Memory B cell (primary cell): ENCODE data around the gene DEDD.

ENCODE experiments used
- ATAC-seq: fragments of 150-1000 bp; cut with Tn5 transposase; 2 replicates; pipeline ENCODE4 v1.10.0; 2021; ENCODE audit warnings: low read depth, mild to moderate bottlenecking, moderate library complexity
- DNase-seq, 2 donors: peaks; one replicate each; pipeline ENCODE4 v3.0.0; 2022; ENCODE audit warnings: low spot score in 2 of 2
- H3K27ac Mint-ChIP-seq: one replicate; pipeline ENCODE4 v1.8.0; 2022; ENCODE audit warnings: mild to moderate bottlenecking, moderate library complexity, mixed read lengths
- H3K27me3 Mint-ChIP-seq: one replicate; pipeline ENCODE4 v1.8.0; 2022; ENCODE audit warnings: mixed read lengths
- H3K36me3 Mint-ChIP-seq: one replicate; pipeline ENCODE4 v1.8.0; 2022; ENCODE audit warnings: mild to moderate bottlenecking, mixed read lengths
- H3K4me1 Mint-ChIP-seq: one replicate; pipeline ENCODE4 v1.8.0; 2022; ENCODE audit warnings: mixed read lengths
- H3K4me3 Mint-ChIP-seq: one replicate; pipeline ENCODE4 v1.8.0; 2022; ENCODE audit warnings: mild to moderate bottlenecking, moderate library complexity, mixed read lengths
- H3K9me3 Mint-ChIP-seq: one replicate; pipeline ENCODE4 v1.8.0; 2022; ENCODE audit warnings: mixed read lengths

DEDD gene

GRCh38 chr1:161158316-161159010 lies 26.0 kb upstream of the DEDD start:
- Mint-ChIP-seq H3K4me3 (peak overlapping the region; percentile 90), H3K36me3 (peaks cover 23% of the 10 kb centered on the region), H3K4me1 (peaks cover 44% of the 10 kb centered on the region), H3K9me3 (no peaks in the 10 kb centered on the region), H3K27me3 (no peaks in the 10 kb centered on the region), H3K27ac (peak overlapping the region; percentile 94)
- DNase-seq, result no peak
- no peak for ATAC-seq

- Mint-ChIP-seq H3K27ac (peak overlapping the region; percentile 94), H3K36me3 (peaks cover 18% of the 10 kb centered on the region), H3K27me3 (no peaks in the 10 kb centered on the region), H3K9me3 (no peaks in the 10 kb centered on the region), H3K4me1 (peaks cover 40% of the 10 kb centered on the region), H3K4me3 (peak overlapping the region; percentile 90)
- no peak for DNase-seq
- no peak for ATAC-seq
Observed at GRCh38 chr1:161157867-161158266, 25.4 kb upstream of the DEDD start.

- Mint-ChIP-seq H3K36me3 (peaks cover 10% of the 10 kb centered on the region), H3K9me3 (no peaks in the 10 kb centered on the region), H3K4me1 (peaks cover 14% of the 10 kb centered on the region), H3K27me3 (no peaks in the 10 kb centered on the region), H3K27ac (peak within 1 kb of the TSS; percentile 99), H3K4me3 (peak within 1 kb of the TSS; percentile 100)
- DNase-seq (peak; percentile 79 to 80), ATAC-seq (peak; percentile 94)
Observed at GRCh38 chr1:161153682-161154337, 21.3 kb upstream of the DEDD start, which contains the start of gene UFC1. Gene UFC1, plus strand, starts transcription at chr1:161153978. Its CDS starts 20 bp downstream, at chr1:161153998.

- Mint-ChIP-seq H3K4me1 (peaks cover 7% of the 10 kb centered on the region), H3K36me3 (peaks cover 7% of the 10 kb centered on the region), H3K9me3 (no peaks in the 10 kb centered on the region), H3K4me3 (peak overlapping the region; percentile 100), H3K27ac (peak overlapping the region; percentile 99), H3K27me3 (no peaks in the 10 kb centered on the region)
- ATAC-seq, result peak; percentile 5
- DNase-seq, result no peak
Observed at GRCh38 chr1:161153176-161153575, 20.7 kb upstream of the DEDD start.

- no peak overlapping the region for H3K4me3 Mint-ChIP-seq
Observed at GRCh38 chr1:161145832-161146231, 13.4 kb upstream of the DEDD start.

GRCh38 chr1:161140755-161141400 lies 8.4 kb upstream of the DEDD start:
- no peak overlapping the region for H3K27ac Mint-ChIP-seq
- H3K4me3 Mint-ChIP-seq, result no peak overlapping the region
- ATAC-seq (no peak), DNase-seq (no peak)
- no peaks in the 10 kb centered on the region for H3K27me3 Mint-ChIP-seq
- H3K4me1 Mint-ChIP-seq, result peaks cover 4% of the 10 kb centered on the region
- H3K36me3 Mint-ChIP-seq, result peaks cover 1% of the 10 kb centered on the region
- H3K9me3 Mint-ChIP-seq, result no peaks in the 10 kb centered on the region

More at GRCh38 chr1:161145832-161146231, 13.4 kb upstream of the DEDD start:
- Mint-ChIP-seq H3K9me3 (no peaks in the 10 kb centered on the region), H3K4me1 (no peaks in the 10 kb centered on the region), H3K27me3 (no peaks in the 10 kb centered on the region), H3K27ac (no peak overlapping the region), H3K36me3 (no peaks in the 10 kb centered on the region)
- ATAC-seq (no peak), DNase-seq (no peak)

- H3K36me3 Mint-ChIP-seq, result peaks cover 2% of the 10 kb centered on the region
- H3K4me1 Mint-ChIP-seq, result peaks cover 4% of the 10 kb centered on the region
- DNase-seq (peak in 1 of 2 donors; percentile 46), ATAC-seq (peak; percentile 52)
- H3K4me3 Mint-ChIP-seq, result no peak overlapping the region
- H3K27me3 Mint-ChIP-seq, result no peaks in the 10 kb centered on the region
- no peak overlapping the region for H3K27ac Mint-ChIP-seq
- no peaks in the 10 kb centered on the region for H3K9me3 Mint-ChIP-seq
Observed at GRCh38 chr1:161139766-161140165, 7.3 kb upstream of the DEDD start.

- H3K36me3 Mint-ChIP-seq, result peaks cover 2% of the 10 kb centered on the region
- ATAC-seq (no peak), DNase-seq (no peak)
- no peaks in the 10 kb centered on the region for H3K9me3 Mint-ChIP-seq
- H3K27ac Mint-ChIP-seq, result peak overlapping the region; percentile 14
- no peak overlapping the region for H3K4me3 Mint-ChIP-seq
- peaks cover 4% of the 10 kb centered on the region for H3K4me1 Mint-ChIP-seq
- H3K27me3 Mint-ChIP-seq, result no peaks in the 10 kb centered on the region
Observed at GRCh38 chr1:161138431-161138830, 6.0 kb upstream of the DEDD start.

- Mint-ChIP-seq H3K4me3 (no peak overlapping the region), H3K27me3 (no peaks in the 10 kb centered on the region), H3K36me3 (peaks cover 2% of the 10 kb centered on the region), H3K9me3 (no peaks in the 10 kb centered on the region), H3K4me1 (peaks cover 4% of the 10 kb centered on the region), H3K27ac (peak overlapping the region; percentile 28)
- ATAC-seq (no peak), DNase-seq (no peak)
Observed at GRCh38 chr1:161137881-161138280, 5.4 kb upstream of the DEDD start.

- H3K4me1 Mint-ChIP-seq, result peaks cover 16% of the 10 kb centered on the region
- ATAC-seq, result no peak
- no peak for DNase-seq
- H3K27me3 Mint-ChIP-seq, result no peaks in the 10 kb centered on the region
- no peaks in the 10 kb centered on the region for H3K9me3 Mint-ChIP-seq
- H3K27ac Mint-ChIP-seq, result no peak overlapping the region
- H3K4me3 Mint-ChIP-seq, result no peak overlapping the region
- H3K36me3 Mint-ChIP-seq, result peaks cover 5% of the 10 kb centered on the region
Observed at GRCh38 chr1:161133220-161133740, 813 bp upstream of the DEDD start.

- DNase-seq (no peak), ATAC-seq (no peak)
- Mint-ChIP-seq H3K27ac (no peak overlapping the region), H3K4me3 (no peak overlapping the region), H3K36me3 (peaks cover 7% of the 10 kb centered on the region), H3K4me1 (peaks cover 16% of the 10 kb centered on the region), H3K27me3 (no peaks in the 10 kb centered on the region), H3K9me3 (no peaks in the 10 kb centered on the region)
Observed at GRCh38 chr1:161131523-161132409, 701 bp downstream of the DEDD start.

- no peaks in the 10 kb centered on the region for H3K27me3 Mint-ChIP-seq
- H3K27ac Mint-ChIP-seq, result no peak overlapping the region
- DNase-seq (no peak), ATAC-seq (no peak)
- peaks cover 13% of the 10 kb centered on the region for H3K36me3 Mint-ChIP-seq
- H3K4me3 Mint-ChIP-seq, result no peak overlapping the region
- H3K4me1 Mint-ChIP-seq, result peaks cover 21% of the 10 kb centered on the region
- H3K9me3 Mint-ChIP-seq, result no peaks in the 10 kb centered on the region
Observed at GRCh38 chr1:161130266-161130665, 2.2 kb downstream of the DEDD start.

- peaks cover 21% of the 10 kb centered on the region for H3K4me1 Mint-ChIP-seq
- no peak overlapping the region for H3K27ac Mint-ChIP-seq
- H3K9me3 Mint-ChIP-seq, result no peaks in the 10 kb centered on the region
- H3K4me3 Mint-ChIP-seq, result no peak overlapping the region
- H3K36me3 Mint-ChIP-seq, result peaks cover 19% of the 10 kb centered on the region
- DNase-seq (no peak), ATAC-seq (no peak)
- no peaks in the 10 kb centered on the region for H3K27me3 Mint-ChIP-seq
Observed at GRCh38 chr1:161128591-161129420, 3.7 kb downstream of the DEDD start.
